ENCODE data around the gene TAB2. TPM values are rescaled to one million over a fixed set of nuclear protein-coding genes. Genes with fewer than 3 reads are reported as not detected.

The TAB2 gene
- total RNA-seq, 4 donors from 2014 or later = 80.2 to 98.8 (median 91.2) TPM

DNA sequence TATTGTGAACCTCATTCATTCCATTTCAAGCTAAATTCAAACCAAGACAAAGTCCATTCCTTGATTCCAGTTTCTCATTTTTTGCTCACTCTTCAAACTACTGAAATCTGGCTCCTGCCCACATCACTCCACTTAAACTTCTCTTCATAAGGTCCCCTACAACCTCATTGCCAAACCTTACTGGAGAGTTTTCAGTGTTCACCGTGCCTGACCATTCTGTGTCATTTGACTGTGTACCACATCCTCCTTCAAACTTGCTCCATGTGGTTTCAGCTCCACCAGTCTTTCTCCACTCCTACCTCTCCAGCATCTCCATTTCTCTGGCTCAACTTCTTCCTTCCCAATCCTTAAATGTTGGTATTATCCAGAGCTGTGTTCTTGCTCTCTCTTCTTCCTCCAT lies 38.5 kb upstream of the TAB2 start:
- TF ChIP-seq, protein P1, sequence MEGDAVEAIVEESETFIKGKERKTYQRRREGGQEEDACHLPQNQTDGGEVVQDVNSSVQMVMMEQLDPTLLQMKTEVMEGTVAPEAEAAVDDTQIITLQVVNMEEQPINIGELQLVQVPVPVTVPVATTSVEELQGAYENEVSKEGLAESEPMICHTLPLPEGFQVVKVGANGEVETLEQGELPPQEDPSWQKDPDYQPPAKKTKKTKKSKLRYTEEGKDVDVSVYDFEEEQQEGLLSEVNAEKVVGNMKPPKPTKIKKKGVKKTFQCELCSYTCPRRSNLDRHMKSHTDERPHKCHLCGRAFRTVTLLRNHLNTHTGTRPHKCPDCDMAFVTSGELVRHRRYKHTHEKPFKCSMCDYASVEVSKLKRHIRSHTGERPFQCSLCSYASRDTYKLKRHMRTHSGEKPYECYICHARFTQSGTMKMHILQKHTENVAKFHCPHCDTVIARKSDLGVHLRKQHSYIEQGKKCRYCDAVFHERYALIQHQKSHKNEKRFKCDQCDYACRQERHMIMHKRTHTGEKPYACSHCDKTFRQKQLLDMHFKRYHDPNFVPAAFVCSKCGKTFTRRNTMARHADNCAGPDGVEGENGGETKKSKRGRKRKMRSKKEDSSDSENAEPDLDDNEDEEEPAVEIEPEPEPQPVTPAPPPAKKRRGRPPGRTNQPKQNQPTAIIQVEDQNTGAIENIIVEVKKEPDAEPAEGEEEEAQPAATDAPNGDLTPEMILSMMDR (IDR thresholded peaks at IDR 0.05) = no peak
- TF ChIP-seq POLR2AphosphoS5 (IDR thresholded peaks at IDR 0.05) (no peak), POLR2A (IDR thresholded peaks at IDR 0.05; ENCODE audit: low read depth) (no peak), EP300 (IDR thresholded peaks at IDR 0.05) (no peak)
- DNase-seq (ENCODE audit: extremely low spot score) = no peak
- no peak overlapping the region for H3K27ac ChIP-seq (replicated peaks in 1 of 4)
- no peaks in the 10 kb centered on the region for H3K9me3 ChIP-seq
- no peaks in the 10 kb centered on the region for H3K27me3 ChIP-seq
- H3K36me3 ChIP-seq = no peaks in the 10 kb centered on the region
- intact Hi-C loops (cut with DNase I) = no loop called here
- 82% methylated on average over 1 of the region's 1 CpG for WGBS
- no peaks in the 10 kb centered on the region for H3K4me1 ChIP-seq
- H3K4me3 ChIP-seq = no peak overlapping the region

DNA sequence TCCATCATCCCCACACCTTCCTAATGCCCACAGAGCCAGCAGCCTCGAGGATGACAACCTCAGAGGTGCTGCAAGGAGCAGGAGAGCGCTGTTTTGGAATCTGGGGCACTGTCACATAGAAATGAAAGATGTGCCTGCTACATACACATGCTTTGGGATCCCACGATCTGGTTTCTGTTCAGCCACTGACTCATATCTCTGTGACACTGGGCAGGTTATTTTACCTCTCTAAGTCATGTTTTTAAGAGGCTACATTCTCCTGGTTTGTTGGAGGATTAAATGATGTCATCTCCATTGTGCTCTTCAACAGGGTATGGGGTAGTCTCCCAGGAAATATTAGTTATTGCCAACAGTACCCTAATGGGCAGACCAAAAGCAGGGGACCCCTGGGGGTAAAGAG lies 32.6 kb upstream of the TAB2 start:
- no peak overlapping the region for H3K4me3 ChIP-seq
- H3K27ac ChIP-seq (replicated peaks in 1 of 4) = no peak overlapping the region
- no peak for TF ChIP-seq EP300 (IDR thresholded peaks at IDR 0.05)
- TF ChIP-seq, protein P1 (IDR thresholded peaks at IDR 0.05) = no peak
- no peak for TF ChIP-seq POLR2AphosphoS5 (IDR thresholded peaks at IDR 0.05)
- no peak for TF ChIP-seq POLR2A (IDR thresholded peaks at IDR 0.05; ENCODE audit: low read depth)
- intact Hi-C loops (cut with DNase I) = no loop called here
- no peaks in the 10 kb centered on the region for H3K36me3 ChIP-seq
- H3K27me3 ChIP-seq = no peaks in the 10 kb centered on the region
- H3K9me3 ChIP-seq = no peaks in the 10 kb centered on the region
- H3K4me1 ChIP-seq = no peaks in the 10 kb centered on the region
- no peak for DNase-seq (ENCODE audit: extremely low spot score)
- 65% methylated on average over 2 of the region's 3 CpGs for WGBS

DNA sequence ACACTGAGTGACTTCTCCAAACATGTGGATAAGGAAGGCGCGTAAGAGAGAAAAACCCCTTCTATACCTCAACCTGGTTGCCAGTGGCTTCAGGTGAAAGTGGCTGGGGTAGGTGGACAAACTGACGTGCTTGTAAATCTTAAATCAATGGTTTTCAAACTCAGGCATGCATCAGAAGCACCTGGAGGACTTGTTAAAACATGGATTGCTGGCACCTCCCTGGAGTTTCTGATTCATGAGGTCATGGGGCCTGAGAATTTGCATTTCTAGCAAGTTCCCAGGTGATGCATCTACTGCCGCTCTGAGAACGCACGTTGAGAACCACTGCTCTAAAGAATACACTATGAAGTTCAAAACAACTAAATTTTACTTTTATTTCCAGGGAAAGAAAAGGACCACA lies 31.9 kb upstream of the TAB2 start:
- no peaks in the 10 kb centered on the region for H3K4me1 ChIP-seq
- WGBS = 95% methylated on average over 6 of the region's 6 CpGs
- no peak overlapping the region for H3K27ac ChIP-seq (replicated peaks in 1 of 4)
- DNase-seq (ENCODE audit: extremely low spot score) = no peak
- H3K9me3 ChIP-seq = no peaks in the 10 kb centered on the region
- H3K36me3 ChIP-seq = no peaks in the 10 kb centered on the region
- no peaks in the 10 kb centered on the region for H3K27me3 ChIP-seq
- no peak overlapping the region for H3K4me3 ChIP-seq
- intact Hi-C loops (cut with DNase I) = no loop called here
- TF ChIP-seq POLR2AphosphoS5 (IDR thresholded peaks at IDR 0.05) = no peak
- TF ChIP-seq EP300 (IDR thresholded peaks at IDR 0.05) = no peak
- TF ChIP-seq, protein P1 (IDR thresholded peaks at IDR 0.05) = no peak
- no peak for TF ChIP-seq POLR2A (IDR thresholded peaks at IDR 0.05; ENCODE audit: low read depth)

DNA sequence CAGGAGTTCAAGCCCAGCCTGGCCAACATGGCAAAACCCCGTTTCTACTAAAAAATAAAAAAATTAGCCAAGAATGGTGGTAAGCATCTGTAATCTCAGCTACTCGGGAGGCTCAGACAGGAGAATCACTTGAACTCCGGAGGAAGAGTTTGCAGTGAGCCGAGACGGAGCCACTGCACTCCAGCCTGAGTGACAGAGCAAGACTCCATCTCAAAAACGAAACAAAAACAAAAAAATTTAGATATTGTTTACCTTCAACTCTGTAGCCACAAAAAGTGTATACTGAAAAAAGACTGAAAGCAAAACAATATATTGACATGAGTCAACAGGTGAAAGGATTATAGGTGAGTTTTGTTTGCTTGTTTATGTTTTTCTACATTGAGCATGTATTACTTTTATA lies 30.6 kb upstream of the TAB2 start:
- DNase-seq (ENCODE audit: extremely low spot score) = no peak
- intact Hi-C loops (cut with DNase I) = no loop called here

More for the DNA sequence above, 30.6 kb upstream of the TAB2 start:
- Histone ChIP-seq H3K4me1 (no peaks in the 10 kb centered on the region), H3K4me3 (no peak overlapping the region), H3K27ac (replicated peaks in 1 of 4) (no peak overlapping the region), H3K36me3 (no peaks in the 10 kb centered on the region), H3K27me3 (no peaks in the 10 kb centered on the region), H3K9me3 (no peaks in the 10 kb centered on the region)
- TF ChIP-seq POLR2A (IDR thresholded peaks at IDR 0.05; ENCODE audit: low read depth) (no peak), POLR2AphosphoS5 (IDR thresholded peaks at IDR 0.05) (no peak), EP300 (IDR thresholded peaks at IDR 0.05) (no peak)
- TF ChIP-seq, protein P1 (IDR thresholded peaks at IDR 0.05) = no peak
- 89% methylated on average over 6 of the region's 6 CpGs for WGBS

Data from esophagus muscularis mucosa (tissue), 4 donors.